Measurements from ENCODE around the gene MRGPRG. TPM values are rescaled to one million over a fixed set of nuclear protein-coding genes. Genes with fewer than 3 reads are reported as not detected.

Gene MRGPRG
- total RNA-seq, 1 donor from 2014 or later = not detected

GRCh38 chr11:3222941-3223915, 4.6 kb upstream of the MRGPRG start:
- no peak for TF ChIP-seq CTCF (IDR thresholded peaks at IDR 0.05)
- Histone ChIP-seq H3K27me3 (peaks cover 46% of the 10 kb centered on the region), H3K9me3 (no peaks in the 10 kb centered on the region), H3K4me3 (no peak overlapping the region), H3K4me1 (no peaks in the 10 kb centered on the region), H3K27ac (no peak overlapping the region), H3K36me3 (no peaks in the 10 kb centered on the region)
- intact Hi-C loops (cut with DNase I) = no loop called here
- DNase-seq (no peak), ATAC-seq (no peak)

- intact Hi-C loops (cut with DNase I) = no loop called here
- ATAC-seq = no peak
- TF ChIP-seq CTCF (IDR thresholded peaks at IDR 0.05) = no peak
- Histone ChIP-seq H3K4me3 (no peak overlapping the region), H3K36me3 (no peaks in the 10 kb centered on the region), H3K27me3 (peaks cover 44% of the 10 kb centered on the region), H3K4me1 (no peaks in the 10 kb centered on the region), H3K9me3 (no peaks in the 10 kb centered on the region), H3K27ac (no peak overlapping the region)
- no peak for DNase-seq
These were observed 3.6 kb upstream of the MRGPRG start for GRCh38 chr11:3222003-3222855.

- no peaks in the 10 kb centered on the region for H3K36me3 ChIP-seq
These were observed 2.9 kb upstream of the MRGPRG start for GRCh38 chr11:3221408-3222002.

GRCh38 chr11:3220521-3221407, 2.2 kb upstream of the MRGPRG start:
- intact Hi-C loops (cut with DNase I) = no loop called here
- Histone ChIP-seq H3K27me3 (peaks cover 45% of the 10 kb centered on the region), H3K4me1 (no peaks in the 10 kb centered on the region), H3K4me3 (no peak overlapping the region), H3K9me3 (no peaks in the 10 kb centered on the region), H3K36me3 (no peaks in the 10 kb centered on the region), H3K27ac (no peak overlapping the region)
- ATAC-seq (no peak), DNase-seq (peak; percentile 65)
- TF ChIP-seq CTCF (IDR thresholded peaks at IDR 0.05) = no peak

More at GRCh38 chr11:3221408-3222002, 2.9 kb upstream of the MRGPRG start:
- Histone ChIP-seq H3K9me3 (no peaks in the 10 kb centered on the region), H3K27ac (no peak overlapping the region), H3K27me3 (peaks cover 44% of the 10 kb centered on the region), H3K4me1 (no peaks in the 10 kb centered on the region), H3K4me3 (no peak overlapping the region)
- ATAC-seq (no peak), DNase-seq (no peak)
- no peak for TF ChIP-seq CTCF (IDR thresholded peaks at IDR 0.05)
- intact Hi-C loops (cut with DNase I) = no loop called here

GRCh38 chr11:3220101-3220500, 1.5 kb upstream of the MRGPRG start:
- no peak for TF ChIP-seq CTCF (IDR thresholded peaks at IDR 0.05)
- ATAC-seq = no peak
- no peak for DNase-seq
- Histone ChIP-seq H3K4me3 (no peak overlapping the region), H3K36me3 (no peaks in the 10 kb centered on the region), H3K27me3 (peaks cover 51% of the 10 kb centered on the region), H3K27ac (no peak overlapping the region), H3K9me3 (no peaks in the 10 kb centered on the region), H3K4me1 (no peaks in the 10 kb centered on the region)
- intact Hi-C loops (cut with DNase I) = no loop called here
